Ishikawa (cell line): ENCODE results near the gene MESP1.

ENCODE experiments used
- CEBPB ChIP-seq: IDR thresholded peaks from 2 replicates; pipeline ENCODE4 v1.6.1; 2012
- CREB1 ChIP-seq: IDR thresholded peaks from 2 replicates; pipeline ENCODE4 v1.6.1; 2012; ENCODE audit warnings: low read depth
- EGR1 ChIP-seq: IDR thresholded peaks from 2 replicates; pipeline ENCODE4 v1.6.1; 2012
- EP300 ChIP-seq: IDR thresholded peaks from 2 replicates; pipeline ENCODE4 v1.6.1; 2012; ENCODE audit warnings: borderline replicate concordance
- MAX ChIP-seq: IDR thresholded peaks from 2 replicates; pipeline ENCODE4 v1.6.1; 2012
- RAD21 ChIP-seq: IDR thresholded peaks from 2 replicates; pipeline ENCODE4 v1.6.1; 2012; ENCODE audit warnings: low read depth
- REST ChIP-seq: IDR thresholded peaks from 2 replicates; pipeline ENCODE4 v1.6.1; 2012; ENCODE audit warnings: low read depth, mild to moderate bottlenecking
- TAF1 ChIP-seq: IDR thresholded peaks from 2 replicates; pipeline ENCODE4 v1.6.1; 2012; ENCODE audit warnings: low read depth, mild to moderate bottlenecking
- TCF12 ChIP-seq: IDR thresholded peaks from 2 replicates; pipeline ENCODE4 v1.6.1; 2012; ENCODE audit warnings: low read depth
- TEAD4 ChIP-seq: IDR thresholded peaks from 2 replicates; pipeline ENCODE4 v1.6.1; 2012
- YY1 ChIP-seq: IDR thresholded peaks from 2 replicates; pipeline ENCODE4 v1.6.1; 2012; ENCODE audit warnings: low read depth
- ZBTB7A ChIP-seq: IDR thresholded peaks from 2 replicates; pipeline ENCODE4 v1.6.1; 2012; ENCODE audit warnings: low read depth

GRCh38 chr15:89797678-89798201 is 46.7 kb upstream of the MESP1 start:
- no peak for TF ChIP-seq TCF12
- TF ChIP-seq CREB1: no peak
- no peak for TF ChIP-seq TEAD4
- TF ChIP-seq REST: no peak
- no peak for TF ChIP-seq RAD21
- no peak for TF ChIP-seq CEBPB
- no peak for TF ChIP-seq MAX
- TF ChIP-seq TAF1: no peak
- TF ChIP-seq EP300: no peak
- no peak for TF ChIP-seq YY1
- no peak for TF ChIP-seq EGR1
- TF ChIP-seq ZBTB7A: no peak
